GM19395 (cell line): ENCODE measurements around the gene BORCS8.

ENCODE experiments used
- ATAC-seq: cut with Tn5 transposase; IDR thresholded peaks from one replicate; pipeline ENCODE4 v1.9.1; 2021; ENCODE audit warnings: mild to moderate bottlenecking, moderate library complexity; ENCODE audit not compliant: unreplicated experiment

BORCS8 gene

GRCh38 chr19:19214892-19215291 is 22.9 kb upstream of the BORCS8 start:
- ATAC-seq = no peak

DNA sequence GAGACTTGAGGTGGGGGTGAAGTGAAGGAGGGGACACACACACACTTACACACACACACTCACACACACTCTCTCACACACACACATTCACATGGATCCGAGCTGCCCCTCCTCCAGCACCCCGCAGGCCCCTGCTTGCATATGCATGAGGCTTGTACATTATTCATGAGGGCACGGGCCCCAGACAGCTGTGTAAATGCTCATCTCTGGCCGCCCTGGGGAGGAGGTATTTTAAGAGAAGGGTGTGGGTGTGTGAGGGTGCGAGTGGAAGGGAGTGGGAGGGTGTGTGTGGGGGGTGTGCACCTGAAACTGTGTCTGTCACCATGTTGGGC is 22.2 kb upstream of the BORCS8 start:
- no peak for ATAC-seq

DNA sequence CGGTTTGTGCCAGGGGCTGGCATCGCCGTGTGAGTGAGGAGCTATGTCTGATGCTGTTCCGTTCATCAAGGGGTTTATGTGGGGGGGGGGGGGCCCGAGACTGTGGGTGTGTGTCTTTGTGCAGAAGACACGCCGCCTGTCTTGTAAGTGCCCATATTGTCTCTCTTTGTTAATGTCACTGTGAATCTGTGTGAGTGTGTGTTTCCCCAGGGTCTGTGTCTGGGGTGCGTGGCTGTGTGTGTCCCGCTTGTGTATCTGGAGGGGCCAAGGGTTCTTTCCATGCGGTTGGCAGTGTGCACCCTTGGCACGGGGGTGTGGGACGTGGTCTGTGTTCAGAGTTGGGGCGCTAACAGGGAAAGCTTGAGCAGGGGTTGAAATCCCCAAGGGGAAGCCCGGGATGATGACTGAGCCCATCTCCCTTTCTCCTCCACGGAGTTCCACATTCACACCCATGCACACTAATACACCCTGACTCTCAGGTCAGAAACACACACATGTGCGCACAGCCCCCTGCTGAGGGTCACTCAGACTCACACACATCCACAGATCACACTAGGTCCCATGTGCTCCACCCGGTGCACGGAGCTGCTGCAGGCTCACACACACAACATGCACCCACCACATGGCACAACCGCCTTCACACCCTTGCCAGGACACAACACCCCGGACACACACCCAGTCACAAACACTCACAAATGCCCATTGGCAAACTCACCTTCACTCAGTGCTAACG is 21.6 kb upstream of the BORCS8 start:
- ATAC-seq = no peak

DNA sequence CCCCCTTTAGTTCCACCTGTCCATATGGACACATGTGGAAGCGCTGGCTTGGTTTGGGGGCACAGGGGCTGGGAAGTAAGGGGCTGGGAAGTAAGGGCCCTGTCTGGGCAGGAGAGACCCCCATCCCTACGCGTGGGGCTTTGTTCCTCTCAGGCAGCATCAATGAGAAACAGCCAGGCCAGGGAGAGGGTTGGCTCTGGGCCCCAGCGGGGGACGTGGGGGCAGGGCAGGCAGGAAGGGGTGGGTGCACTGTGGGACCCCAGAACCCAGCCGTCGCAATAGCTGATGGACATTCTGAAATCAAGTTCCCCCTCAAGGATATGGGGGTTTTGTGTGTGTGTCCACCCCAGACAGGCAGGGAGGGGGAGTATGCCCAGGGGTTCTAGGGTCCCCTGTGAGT is 21.0 kb upstream of the BORCS8 start:
- no peak for ATAC-seq

GRCh38 chr19:19211499-19212420 is 19.8 kb upstream of the BORCS8 start, which contains the start of gene NCAN:
Gene NCAN (plus strand): TSS chr19:19211958. CDS start chr19:19216954, 4,996 bp downstream.
- ATAC-seq = no peak

DNA sequence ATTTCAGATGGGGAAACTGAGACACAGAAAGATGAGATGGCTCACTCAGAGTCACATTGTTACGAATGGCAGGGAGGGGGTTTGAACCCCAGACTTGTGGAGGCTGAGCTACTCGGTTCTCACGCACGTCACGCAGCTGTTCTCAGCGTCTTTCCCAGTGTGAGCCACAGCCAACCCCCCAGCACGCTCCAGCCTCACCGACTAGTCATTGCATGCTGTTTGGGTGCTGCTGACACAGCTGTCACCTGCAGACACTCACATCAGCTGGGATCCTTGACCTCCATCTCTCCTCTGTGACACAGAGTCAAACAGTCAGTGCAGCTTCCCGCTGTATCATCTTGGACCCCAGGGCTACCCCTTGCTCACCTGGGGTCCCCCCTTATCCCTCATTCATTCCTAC is 17.4 kb upstream of the BORCS8 start:
- ATAC-seq = no peak

GRCh38 chr19:19207637-19208572 is 16.0 kb upstream of the BORCS8 start:
- no peak for ATAC-seq

DNA sequence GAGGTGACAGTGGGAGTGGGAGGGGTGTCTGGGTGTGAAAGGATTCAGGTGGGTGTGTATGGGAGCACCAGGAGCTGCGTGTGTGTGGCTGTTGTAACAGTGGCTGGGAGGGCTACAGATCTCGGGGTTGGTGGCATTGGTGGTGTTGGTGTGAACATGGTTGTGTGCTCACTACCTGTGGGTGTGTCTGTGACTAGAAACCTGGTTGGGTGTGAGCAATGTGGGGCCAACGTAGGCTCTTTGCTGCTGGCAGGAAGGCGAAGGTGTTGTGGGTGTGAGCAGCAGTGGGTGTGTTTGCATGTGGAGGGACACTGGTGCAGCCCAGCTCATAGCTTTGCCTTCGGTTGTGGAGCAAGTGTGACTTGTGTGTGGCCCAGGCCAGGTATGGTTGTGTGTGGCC is 15.0 kb upstream of the BORCS8 start:
- ATAC-seq = no peak

DNA sequence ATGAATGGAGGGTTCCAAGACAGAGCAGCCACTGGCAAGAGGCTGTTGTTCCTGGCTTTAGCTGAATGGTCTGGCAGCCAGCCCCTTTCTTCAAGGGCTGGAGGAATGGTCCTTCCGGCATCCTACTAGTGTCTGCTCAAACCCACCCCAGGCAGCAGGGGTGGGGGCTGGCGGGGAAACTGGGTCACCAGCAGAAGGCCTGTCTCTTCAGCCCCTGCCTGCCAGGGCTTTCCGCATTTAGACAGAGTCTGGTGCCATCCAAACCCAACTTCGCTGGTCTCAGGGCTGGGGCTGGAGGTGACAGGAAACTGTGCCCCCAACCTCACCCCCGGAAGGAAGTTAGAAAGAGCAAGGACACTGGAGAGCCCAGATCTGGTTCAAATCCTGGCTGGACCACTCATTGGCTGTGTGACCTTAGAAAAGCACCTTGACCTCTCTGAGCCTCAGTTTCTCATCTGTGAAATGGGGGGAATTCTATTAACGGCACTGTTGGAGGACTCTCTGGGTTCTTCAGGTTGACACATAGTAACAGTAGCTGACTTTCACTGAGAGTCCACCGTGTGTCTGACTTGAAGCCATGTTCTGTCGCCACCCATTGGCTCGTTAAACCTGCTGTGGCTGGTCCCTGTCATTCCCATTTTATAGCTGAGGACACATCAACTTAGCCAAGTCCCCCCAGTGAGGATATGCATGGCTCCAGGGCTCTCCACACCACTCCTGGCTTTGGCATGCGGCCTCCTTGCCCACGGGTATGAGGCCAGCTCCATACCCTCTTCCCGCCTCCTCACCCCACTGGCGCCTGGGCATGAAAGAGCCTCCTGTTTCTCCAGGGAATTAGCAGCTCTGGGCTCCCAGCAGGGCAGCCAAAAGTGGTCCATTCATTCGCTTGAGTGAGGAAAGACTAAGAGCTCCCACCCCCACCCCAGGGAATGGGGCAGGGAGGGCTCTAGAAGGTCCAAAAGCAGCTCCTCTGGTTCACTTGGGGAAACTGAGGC is 13.8 kb upstream of the BORCS8 start:
- no peak for ATAC-seq

- ATAC-seq = no peak
Measured at GRCh38 chr19:19204181-19204580, 12.2 kb upstream of the BORCS8 start.

DNA sequence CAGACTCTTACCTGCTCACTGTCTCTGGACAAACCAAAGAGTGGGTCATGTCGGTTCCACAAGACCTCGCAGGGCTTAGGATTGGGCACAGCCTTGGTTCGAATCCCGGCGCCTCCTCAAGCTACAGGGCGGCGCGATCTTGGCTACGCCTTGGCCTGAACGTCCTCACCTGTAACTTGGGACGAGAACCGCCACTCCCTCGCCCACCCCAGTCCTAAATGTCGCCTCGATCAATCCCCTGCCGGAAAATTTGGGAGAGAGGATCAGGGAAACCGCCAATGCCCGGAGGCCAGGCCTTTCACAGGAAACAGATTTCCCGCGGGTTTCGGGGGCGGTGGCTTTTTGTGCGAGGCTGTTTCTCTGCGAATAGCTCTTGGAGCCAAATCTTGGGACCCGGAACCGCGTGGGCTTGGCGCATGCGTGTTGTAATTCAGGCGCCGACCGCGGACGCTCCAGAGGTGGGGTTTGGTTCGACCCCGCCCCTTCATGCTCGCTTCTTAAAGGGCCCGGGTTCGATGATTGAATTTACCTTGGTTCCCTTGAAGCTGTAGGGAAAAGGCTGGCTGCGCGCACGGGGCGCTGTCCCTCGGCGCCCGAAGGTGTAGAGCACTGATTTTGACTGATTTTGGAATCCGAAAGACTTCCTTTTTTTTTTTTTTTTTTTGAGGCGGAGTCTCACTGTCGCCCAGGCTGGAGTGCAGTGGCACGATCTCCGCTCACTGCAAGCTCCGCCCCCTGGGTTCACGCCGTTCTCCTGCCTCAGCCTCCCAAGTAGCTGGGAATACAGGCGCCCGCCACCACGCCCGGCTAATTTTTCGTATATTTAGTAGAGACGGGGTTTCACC is 11.3 kb upstream of the BORCS8 start, which contains the start of gene NR2C2AP:
Gene NR2C2AP (minus strand): TSS at position 403 of the 845 bp plus-strand sequence. CDS start 354 bp downstream, at position 49.
- peak; percentile 74 for ATAC-seq

DNA sequence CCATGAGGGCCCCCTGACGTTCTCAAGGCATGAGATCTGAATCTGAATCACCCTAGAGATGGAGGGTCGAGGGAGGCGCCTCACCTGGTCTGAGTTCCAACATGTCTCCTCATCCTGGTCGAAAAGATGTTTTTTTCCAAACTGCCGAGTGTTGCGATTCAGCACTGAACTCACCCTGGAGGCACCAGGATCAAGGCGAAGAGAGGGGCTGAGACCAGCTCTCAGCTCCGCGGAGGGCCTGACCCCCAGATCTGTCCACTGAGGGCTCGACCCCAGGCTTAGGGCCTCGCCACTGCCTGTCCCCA is 10.7 kb upstream of the BORCS8 start:
- no peak for ATAC-seq

DNA sequence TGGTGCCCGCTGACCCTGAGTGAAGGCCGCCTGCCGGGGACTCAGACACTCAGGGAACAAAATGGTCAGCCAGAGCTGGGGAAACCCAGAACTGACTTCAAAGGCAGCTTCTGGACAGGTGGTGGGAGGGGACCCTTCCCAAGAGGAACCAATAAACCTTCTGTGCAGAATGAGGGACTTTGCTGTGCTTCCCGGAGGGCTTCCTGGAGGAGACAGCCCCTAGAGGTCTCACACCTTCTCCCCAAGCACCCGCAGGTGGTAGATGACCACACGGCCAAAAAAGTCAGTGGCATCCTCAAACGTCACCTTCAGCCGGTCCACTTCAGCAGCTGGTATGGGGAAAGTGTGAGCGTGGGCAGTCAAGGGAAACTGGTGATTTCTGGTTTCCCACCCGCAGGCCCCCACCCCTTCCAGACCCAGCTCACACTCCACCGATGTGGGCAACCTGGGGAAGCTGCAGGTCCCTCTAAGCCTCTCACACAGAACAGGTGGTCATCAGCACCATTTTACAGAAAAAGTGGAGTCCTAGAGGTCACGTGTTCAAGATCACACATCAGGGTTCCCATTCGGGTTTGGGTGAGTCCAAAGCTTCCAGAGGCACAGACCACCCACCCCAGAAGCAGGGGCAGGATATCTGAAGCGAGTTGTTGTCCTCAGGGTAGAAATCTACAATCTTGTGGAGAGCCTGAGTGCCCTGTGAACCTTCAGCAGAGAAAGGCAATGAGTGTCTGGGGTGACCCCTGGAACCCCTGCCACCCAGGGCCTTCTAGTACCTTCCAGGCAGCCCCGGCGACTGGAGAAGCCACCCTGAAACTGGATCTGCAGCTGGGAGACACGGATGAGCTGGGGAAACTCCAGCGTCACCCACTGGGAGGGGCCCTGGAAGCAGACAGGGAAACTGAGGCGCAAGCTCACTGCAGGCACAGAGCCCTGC is 10.0 kb upstream of the BORCS8 start:
- no peak for ATAC-seq

GRCh38 chr19:19193926-19194325 is 2.0 kb upstream of the BORCS8 start:
- no peak for ATAC-seq

DNA sequence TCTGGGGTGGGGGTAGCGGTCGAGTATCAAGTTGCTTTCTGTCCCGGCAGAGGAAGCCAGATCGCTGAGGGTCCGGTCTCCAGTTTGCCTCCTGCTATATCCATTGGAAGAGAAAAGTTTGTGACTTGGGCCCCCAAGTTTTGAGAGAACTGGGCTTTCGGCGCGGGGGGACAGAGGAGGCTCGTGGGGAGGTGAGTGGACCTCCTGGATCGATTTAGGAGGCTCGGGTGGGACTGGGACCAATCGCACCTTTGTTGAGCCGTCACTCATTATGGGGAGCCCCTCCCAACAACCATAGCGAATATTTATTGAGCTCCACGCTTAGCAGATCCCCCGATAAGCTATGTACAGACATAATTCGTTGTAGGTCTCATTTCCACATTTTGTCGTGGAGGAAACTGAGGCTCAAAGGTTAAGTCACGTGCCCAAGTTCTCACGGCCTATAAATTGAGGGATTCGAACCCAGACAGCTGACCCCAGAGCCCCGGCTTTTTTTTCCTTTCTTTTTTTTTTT is 1.0 kb upstream of the BORCS8 start:
- peak; percentile 1 for ATAC-seq

- ATAC-seq = no peak
Measured at GRCh38 chr19:19191768-19192077, 229 bp downstream of the BORCS8 start.

DNA sequence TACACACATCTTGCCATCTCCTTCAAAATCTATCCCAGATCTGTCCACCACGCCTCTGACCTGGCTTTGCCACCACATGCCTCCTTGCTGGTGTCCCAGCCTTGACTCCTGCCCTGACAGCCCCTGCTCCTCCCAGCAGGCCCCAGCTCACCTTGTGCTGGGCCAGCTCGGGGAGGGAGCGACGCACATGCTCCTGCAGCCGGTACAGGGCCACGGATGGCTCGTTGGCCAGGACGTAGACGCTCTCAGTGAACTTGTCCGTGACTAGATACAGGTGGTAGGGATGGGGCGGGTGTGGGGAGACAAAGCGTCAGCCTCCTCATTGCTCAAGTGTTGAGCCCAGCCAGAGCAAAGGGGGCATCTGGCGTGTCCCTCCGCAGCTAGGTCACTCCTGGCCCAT is 5.2 kb downstream of the BORCS8 start:
- ATAC-seq = no peak
